ENCODE results near the gene ERVFRD-1. TPM values are rescaled to one million over a fixed set of nuclear protein-coding genes. Genes with fewer than 3 reads are reported as not detected.

ERVFRD-1 gene
- total RNA-seq, 4 donors from 2014 or later: 0.11 to 0.83 (median 0.27) TPM

- H3K9me3 ChIP-seq: no peaks in the 10 kb centered on the region
- intact Hi-C loops (cut with DNase I): no loop called here
- no peak for TF ChIP-seq EP300 (IDR thresholded peaks at IDR 0.05)
- no peak for TF ChIP-seq POLR2A (IDR thresholded peaks at IDR 0.05; ENCODE audit: low read depth)
- no peak for TF ChIP-seq POLR2AphosphoS5 (IDR thresholded peaks at IDR 0.05)
- TF ChIP-seq, protein P1, sequence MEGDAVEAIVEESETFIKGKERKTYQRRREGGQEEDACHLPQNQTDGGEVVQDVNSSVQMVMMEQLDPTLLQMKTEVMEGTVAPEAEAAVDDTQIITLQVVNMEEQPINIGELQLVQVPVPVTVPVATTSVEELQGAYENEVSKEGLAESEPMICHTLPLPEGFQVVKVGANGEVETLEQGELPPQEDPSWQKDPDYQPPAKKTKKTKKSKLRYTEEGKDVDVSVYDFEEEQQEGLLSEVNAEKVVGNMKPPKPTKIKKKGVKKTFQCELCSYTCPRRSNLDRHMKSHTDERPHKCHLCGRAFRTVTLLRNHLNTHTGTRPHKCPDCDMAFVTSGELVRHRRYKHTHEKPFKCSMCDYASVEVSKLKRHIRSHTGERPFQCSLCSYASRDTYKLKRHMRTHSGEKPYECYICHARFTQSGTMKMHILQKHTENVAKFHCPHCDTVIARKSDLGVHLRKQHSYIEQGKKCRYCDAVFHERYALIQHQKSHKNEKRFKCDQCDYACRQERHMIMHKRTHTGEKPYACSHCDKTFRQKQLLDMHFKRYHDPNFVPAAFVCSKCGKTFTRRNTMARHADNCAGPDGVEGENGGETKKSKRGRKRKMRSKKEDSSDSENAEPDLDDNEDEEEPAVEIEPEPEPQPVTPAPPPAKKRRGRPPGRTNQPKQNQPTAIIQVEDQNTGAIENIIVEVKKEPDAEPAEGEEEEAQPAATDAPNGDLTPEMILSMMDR (IDR thresholded peaks at IDR 0.05): no peak
- H3K27me3 ChIP-seq: no peaks in the 10 kb centered on the region
- no peak overlapping the region for H3K27ac ChIP-seq (replicated peaks in 1 of 4)
- H3K4me3 ChIP-seq: no peak overlapping the region
- H3K36me3 ChIP-seq: peaks cover 0 to 7% (median 0%) of the 10 kb centered on the region in 4 donors
- DNase-seq (ENCODE audit: extremely low spot score): no peak
- WGBS: 96% methylated on average over 8 of the region's 8 CpGs
- peaks cover 17 to 28% (median 26%) of the 10 kb centered on the region in 4 donors for H3K4me1 ChIP-seq
Measured at GRCh38 chr6:11097476-11097875, 14.0 kb downstream of the ERVFRD-1 start.

- peaks cover 17 to 29% (median 26%) of the 10 kb centered on the region in 4 donors for H3K4me1 ChIP-seq
- intact Hi-C loops (cut with DNase I): no loop called here
- H3K36me3 ChIP-seq: peaks cover 0 to 7% (median 0%) of the 10 kb centered on the region in 4 donors
- no peak for TF ChIP-seq EP300 (IDR thresholded peaks at IDR 0.05)
- no peak for TF ChIP-seq POLR2A (IDR thresholded peaks at IDR 0.05; ENCODE audit: low read depth)
- TF ChIP-seq POLR2AphosphoS5 (IDR thresholded peaks at IDR 0.05): no peak
- TF ChIP-seq, protein P1 (IDR thresholded peaks at IDR 0.05): no peak
- no peak overlapping the region for H3K4me3 ChIP-seq
- H3K27me3 ChIP-seq: no peaks in the 10 kb centered on the region
- 70% methylated on average over 4 of the region's 4 CpGs for WGBS
- DNase-seq (ENCODE audit: extremely low spot score): no peak
- no peaks in the 10 kb centered on the region for H3K9me3 ChIP-seq
- H3K27ac ChIP-seq (replicated peaks in 1 of 4): no peak overlapping the region
Measured at GRCh38 chr6:11096109-11096508, 15.4 kb downstream of the ERVFRD-1 start.

- DNase-seq (ENCODE audit: extremely low spot score): no peak
- TF ChIP-seq, protein P1 (IDR thresholded peaks at IDR 0.05): no peak
- no peak for TF ChIP-seq POLR2A (IDR thresholded peaks at IDR 0.05; ENCODE audit: low read depth)
- no peak for TF ChIP-seq EP300 (IDR thresholded peaks at IDR 0.05)
- TF ChIP-seq POLR2AphosphoS5 (IDR thresholded peaks at IDR 0.05): no peak
- peaks cover 0 to 7% (median 0%) of the 10 kb centered on the region in 4 donors for H3K36me3 ChIP-seq
- intact Hi-C loops (cut with DNase I): no loop called here
- peak overlapping the region; percentile 97 to 100 (median 99) for H3K27ac ChIP-seq (replicated peaks in 1 of 4)
- peak overlapping the region; percentile 90 to 100 (median 98) for H3K4me3 ChIP-seq
- WGBS: 42% methylated on average over 7 of the region's 7 CpGs
- no peaks in the 10 kb centered on the region for H3K27me3 ChIP-seq
- no peaks in the 10 kb centered on the region for H3K9me3 ChIP-seq
- peaks cover 17 to 29% (median 26%) of the 10 kb centered on the region in 4 donors for H3K4me1 ChIP-seq
Measured at GRCh38 chr6:11094941-11095340, 16.6 kb downstream of the ERVFRD-1 start.

GRCh38 chr6:11094411-11094851 lies 17.1 kb downstream of the ERVFRD-1 start:
- Histone ChIP-seq H3K36me3 (peaks cover 0 to 7% (median 0%) of the 10 kb centered on the region in 4 donors), H3K9me3 (no peaks in the 10 kb centered on the region), H3K4me1 (peaks cover 17 to 29% (median 26%) of the 10 kb centered on the region in 4 donors), H3K4me3 (peak overlapping the region; percentile 90 to 100 (median 98)), H3K27ac (replicated peaks in 1 of 4) (peak overlapping the region; percentile 97 to 100 (median 99)), H3K27me3 (no peaks in the 10 kb centered on the region)
- DNase-seq (ENCODE audit: extremely low spot score): no peak
- TF ChIP-seq EP300 (IDR thresholded peaks at IDR 0.05): no peak
- TF ChIP-seq POLR2AphosphoS5 (IDR thresholded peaks at IDR 0.05): no peak
- no peak for TF ChIP-seq POLR2A (IDR thresholded peaks at IDR 0.05; ENCODE audit: low read depth)
- TF ChIP-seq, protein P1 (IDR thresholded peaks at IDR 0.05): no peak
- intact Hi-C loops (cut with DNase I): no loop called here
- WGBS: 0% methylated on average over 15 of the region's 15 CpGs

Measured in esophagus muscularis mucosa (tissue), 4 donors.